ENCODE data around the gene COL9A1. TPM values are rescaled to one million over a fixed set of nuclear protein-coding genes. Genes with fewer than 3 reads are reported as not detected.

Gene COL9A1
- total RNA-seq, 2 donors from 2014 or later, result 0.09 to 9.4 TPM

GRCh38 chr6:70180183-70180900, 122.5 kb downstream of the COL9A1 start:
- 76% methylated on average over 2 of the region's 2 CpGs for WGBS

GRCh38 chr6:70176842-70177550, 125.9 kb downstream of the COL9A1 start:
- H3K9me3 ChIP-seq, result no peaks in the 10 kb centered on the region
- no peaks in the 10 kb centered on the region for H3K4me1 ChIP-seq (replicated peaks)
- H3K36me3 ChIP-seq, result no peaks in the 10 kb centered on the region
- H3K27ac ChIP-seq, result no peak overlapping the region
- DNase-seq (ENCODE audit: low spot score), result no peak
- intact Hi-C loops (cut with DNase I), result no loop called here
- no peaks in the 10 kb centered on the region for H3K27me3 ChIP-seq (replicated peaks; ENCODE audit: insufficient read depth)
- H3K4me3 ChIP-seq, result no peak overlapping the region
- WGBS, result 77% methylated on average over 3 of the region's 3 CpGs
- TF ChIP-seq CTCF (IDR thresholded peaks at IDR 0.05) (no peak), POLR2A (IDR thresholded peaks at IDR 0.05) (no peak), POLR2AphosphoS5 (IDR thresholded peaks at IDR 0.05) (no peak)

More at GRCh38 chr6:70180183-70180900, 122.5 kb downstream of the COL9A1 start:
- TF ChIP-seq CTCF (IDR thresholded peaks at IDR 0.05), result no peak
- no peaks in the 10 kb centered on the region for H3K27me3 ChIP-seq (replicated peaks; ENCODE audit: insufficient read depth)
- H3K9me3 ChIP-seq, result no peaks in the 10 kb centered on the region
- intact Hi-C loops (cut with DNase I), result no loop called here
- H3K4me1 ChIP-seq (replicated peaks), result no peaks in the 10 kb centered on the region
- DNase-seq (ENCODE audit: low spot score), result no peak
- no peak overlapping the region for H3K27ac ChIP-seq
- H3K36me3 ChIP-seq, result no peaks in the 10 kb centered on the region
- H3K4me3 ChIP-seq, result no peak overlapping the region

- no peak overlapping the region for H3K27ac ChIP-seq
- no peak for DNase-seq (ENCODE audit: low spot score)
- intact Hi-C loops (cut with DNase I), result no loop called here
- H3K4me3 ChIP-seq, result no peak overlapping the region
- H3K36me3 ChIP-seq, result no peaks in the 10 kb centered on the region
- no peaks in the 10 kb centered on the region for H3K9me3 ChIP-seq
- 73% methylated on average over 2 of the region's 2 CpGs for WGBS
- TF ChIP-seq CTCF (IDR thresholded peaks at IDR 0.05) (no peak), POLR2A (IDR thresholded peaks at IDR 0.05) (no peak), POLR2AphosphoS5 (IDR thresholded peaks at IDR 0.05) (no peak)
- H3K4me1 ChIP-seq (replicated peaks), result no peaks in the 10 kb centered on the region
- H3K27me3 ChIP-seq (replicated peaks; ENCODE audit: insufficient read depth), result no peaks in the 10 kb centered on the region
Measured at GRCh38 chr6:70175770-70176169, 127.1 kb downstream of the COL9A1 start.

- H3K27me3 ChIP-seq (replicated peaks; ENCODE audit: insufficient read depth), result no peaks in the 10 kb centered on the region
- H3K4me3 ChIP-seq, result no peak overlapping the region
- 26% methylated on average over 2 of the region's 2 CpGs for WGBS
- no peak for DNase-seq (ENCODE audit: low spot score)
- no peaks in the 10 kb centered on the region for H3K9me3 ChIP-seq
- intact Hi-C loops (cut with DNase I), result no loop called here
- TF ChIP-seq POLR2A (IDR thresholded peaks at IDR 0.05), result no peak
- no peak for TF ChIP-seq POLR2AphosphoS5 (IDR thresholded peaks at IDR 0.05)
- TF ChIP-seq CTCF (IDR thresholded peaks at IDR 0.05), result no peak
- H3K36me3 ChIP-seq, result no peaks in the 10 kb centered on the region
- H3K27ac ChIP-seq, result no peak overlapping the region
- no peaks in the 10 kb centered on the region for H3K4me1 ChIP-seq (replicated peaks)
Measured at GRCh38 chr6:70172252-70172651, 130.6 kb downstream of the COL9A1 start.

GRCh38 chr6:70171236-70171635, 131.6 kb downstream of the COL9A1 start:
- no peaks in the 10 kb centered on the region for H3K36me3 ChIP-seq
- no peak overlapping the region for H3K4me3 ChIP-seq
- no peaks in the 10 kb centered on the region for H3K9me3 ChIP-seq
- DNase-seq (ENCODE audit: low spot score), result no peak
- no peaks in the 10 kb centered on the region for H3K27me3 ChIP-seq (replicated peaks; ENCODE audit: insufficient read depth)
- TF ChIP-seq POLR2A (IDR thresholded peaks at IDR 0.05), result no peak
- no peak for TF ChIP-seq POLR2AphosphoS5 (IDR thresholded peaks at IDR 0.05)
- TF ChIP-seq CTCF (IDR thresholded peaks at IDR 0.05), result no peak
- intact Hi-C loops (cut with DNase I), result no loop called here
- no peaks in the 10 kb centered on the region for H3K4me1 ChIP-seq (replicated peaks)
- no peak overlapping the region for H3K27ac ChIP-seq

Data from prostate gland (tissue), 2 donors.